Activated naive CD4-positive, alpha-beta T cell treated with anti-CD3 and anti-CD28 coated beads, Interleukin-2, amount 50 U/mL, for 16 hours (primary cell): ENCODE data around the gene CTSD.

Source experiments
- DNase-seq: peaks from one replicate; pipeline ENCODE4 v3.0.0-alpha.2; 2020

Gene CTSD

DNA sequence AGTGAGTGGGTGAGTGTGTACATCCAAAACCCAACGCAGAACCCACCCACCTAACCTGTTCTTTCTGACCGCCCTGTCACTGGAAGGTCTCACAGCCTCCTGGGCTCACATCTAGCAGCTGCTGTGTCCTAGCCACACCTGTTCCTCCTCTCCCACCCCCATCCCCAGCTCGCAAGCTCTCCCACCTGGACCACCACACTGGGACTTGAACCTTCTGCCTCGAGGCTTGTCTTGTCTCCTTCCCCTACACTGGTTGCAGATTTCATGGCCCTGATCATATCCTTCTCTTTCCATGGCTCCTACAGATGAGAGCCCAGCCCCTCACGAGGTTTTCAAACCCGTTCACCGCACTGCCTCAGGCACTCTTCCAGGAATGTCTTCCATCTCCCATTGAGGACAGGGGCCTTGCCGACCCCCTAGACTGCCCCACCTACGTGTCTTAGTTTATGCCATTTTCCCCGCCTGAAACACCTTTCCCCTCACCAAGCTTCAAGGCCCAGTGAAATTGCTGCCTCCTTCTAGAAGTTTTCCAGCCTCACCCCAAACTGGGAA, 20.1 kb downstream of the CTSD start:
- no peak for DNase-seq

DNA sequence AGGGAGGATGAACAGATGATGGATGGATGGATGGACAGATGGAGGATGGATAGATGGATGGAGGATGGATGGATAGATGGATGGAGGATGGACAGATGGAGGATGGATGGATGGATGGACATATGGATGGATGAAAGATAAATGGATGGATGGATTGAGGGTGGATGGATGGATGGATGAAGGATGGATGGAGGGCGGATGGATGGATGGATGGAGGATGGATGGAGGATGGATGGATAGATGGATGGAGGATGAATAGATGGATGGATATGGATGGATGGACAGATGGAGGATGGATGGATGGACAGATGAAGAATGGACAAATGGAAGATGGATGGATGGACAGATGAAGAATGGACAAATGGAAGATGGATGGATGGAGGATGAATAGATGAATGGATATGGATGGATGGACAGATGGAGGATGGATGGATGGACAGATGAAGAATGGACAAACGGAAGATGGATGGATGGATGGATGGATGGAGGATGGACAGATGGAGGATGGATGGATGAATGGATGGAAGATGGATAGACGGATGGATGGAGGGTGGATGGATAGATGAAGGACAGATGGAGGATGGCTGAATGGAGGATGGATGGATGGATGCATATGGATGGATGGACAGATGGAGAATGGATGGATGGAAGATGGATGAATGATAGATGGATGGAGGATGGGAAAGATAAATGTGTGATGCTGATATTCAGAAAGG, 20.7 kb downstream of the CTSD start:
- no peak for DNase-seq

DNA sequence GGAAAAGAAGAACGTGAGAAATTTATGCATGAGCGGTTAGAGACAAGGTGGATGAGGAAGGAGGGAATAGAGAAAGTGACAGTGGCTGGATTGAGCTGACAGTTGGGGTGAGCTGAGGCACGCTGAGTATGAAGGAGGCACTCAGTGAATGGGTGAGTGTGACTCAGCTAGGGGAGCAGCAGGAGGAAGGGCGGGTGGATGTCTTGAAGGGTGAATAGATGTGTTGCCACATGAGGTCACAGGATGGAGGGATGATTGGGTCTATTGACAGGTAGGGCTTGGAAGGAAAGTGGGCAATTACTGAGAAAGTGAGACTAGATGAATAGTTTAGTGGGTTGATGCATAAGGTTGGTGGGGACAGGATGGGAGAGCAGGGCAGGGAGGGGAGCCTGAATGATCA, 21.4 kb downstream of the CTSD start:
- DNase-seq: no peak

DNA sequence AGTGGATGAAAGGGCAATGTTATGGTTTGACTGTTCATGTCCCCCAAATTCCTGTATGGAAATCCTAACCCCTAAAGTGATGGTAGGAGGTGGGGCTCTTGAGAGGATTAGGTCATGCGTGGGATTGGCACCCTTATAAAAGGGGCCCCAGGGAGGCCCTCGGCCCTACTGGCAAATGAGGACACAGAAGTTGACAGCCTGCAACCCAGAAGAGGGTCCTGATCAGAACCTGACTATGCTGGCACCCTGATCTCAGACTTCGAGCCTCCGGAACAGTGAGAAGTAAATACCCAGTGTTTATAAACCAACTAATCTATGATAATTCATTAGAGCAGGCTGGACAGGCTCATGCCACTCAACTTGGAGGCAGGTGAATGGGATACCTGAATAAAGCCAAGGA, 22.0 kb downstream of the CTSD start:
- DNase-seq: no peak

DNA sequence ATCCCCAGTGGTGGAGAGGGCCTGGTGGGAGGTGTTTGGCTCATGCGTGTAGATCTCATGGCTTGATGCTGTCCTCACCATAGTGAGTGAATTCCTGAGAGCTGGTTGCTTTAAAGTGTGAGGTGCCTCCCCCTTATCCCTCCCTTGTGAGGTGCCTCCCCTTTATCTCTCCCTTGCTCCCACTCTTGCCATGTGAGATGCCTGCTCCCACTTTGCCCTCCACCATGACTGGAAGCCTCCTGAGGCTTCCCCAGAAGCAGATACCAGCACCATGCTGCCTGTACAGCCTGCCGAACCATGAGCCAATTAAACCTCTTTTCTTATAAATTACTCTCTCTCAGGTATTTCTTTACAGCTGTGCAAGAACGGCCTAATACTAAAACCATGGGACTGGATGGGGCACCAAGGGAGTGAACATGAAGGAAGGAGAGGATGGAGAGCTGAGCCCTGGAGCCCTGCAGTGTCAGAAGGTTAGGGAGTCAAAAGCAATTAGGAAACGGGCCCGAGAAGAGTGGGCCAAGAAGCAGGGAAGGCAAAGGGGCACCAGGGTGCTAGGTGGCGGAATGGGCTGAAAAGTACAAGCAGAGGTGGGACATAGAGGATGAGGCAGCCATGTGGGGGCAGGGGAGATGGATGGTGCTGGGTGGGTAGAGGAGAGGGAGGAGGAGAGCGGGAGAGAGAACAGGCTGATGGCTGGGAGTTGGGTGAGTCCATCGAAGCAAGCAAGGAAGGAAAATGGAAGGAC, 22.8 kb downstream of the CTSD start:
- DNase-seq: no peak

DNA sequence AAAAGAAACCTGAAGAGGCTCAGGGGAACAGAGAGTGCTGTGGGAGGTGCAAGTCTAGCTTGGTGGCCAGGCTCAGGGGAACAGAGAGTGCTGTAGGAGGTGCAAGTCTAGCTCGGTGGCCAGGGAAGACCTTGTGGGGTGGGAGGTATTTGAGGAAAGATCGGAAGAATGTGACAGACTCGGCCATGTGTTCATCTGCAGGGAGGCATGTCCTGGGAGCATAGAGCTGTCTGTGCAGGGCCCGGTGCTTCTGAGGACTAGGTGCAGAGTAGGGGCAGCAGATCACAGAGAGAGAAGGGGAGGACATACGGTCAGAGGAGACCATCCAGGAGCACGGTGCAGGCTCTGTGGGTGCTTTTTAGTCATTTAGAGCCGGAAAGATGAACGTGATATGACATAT, 24.2 kb downstream of the CTSD start:
- no peak for DNase-seq

DNA sequence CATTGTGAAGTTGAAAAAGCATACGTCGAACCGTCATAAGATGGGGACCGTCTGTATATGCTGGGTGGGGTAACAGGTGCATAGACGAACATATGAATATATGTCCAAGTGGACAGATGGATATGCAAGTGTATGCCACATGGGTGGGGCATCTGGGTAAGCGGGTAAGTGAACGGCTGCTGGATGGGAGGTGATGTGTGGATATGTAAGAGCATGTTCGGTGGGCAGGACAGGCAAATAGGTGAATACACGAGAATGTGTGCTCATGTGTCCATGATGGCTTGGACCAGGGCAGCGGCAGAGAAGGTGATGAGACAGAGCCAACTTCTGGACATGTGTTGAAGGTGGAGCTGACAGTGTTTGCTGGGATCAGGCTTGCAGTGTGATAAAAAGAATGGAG, 25.3 kb downstream of the CTSD start:
- DNase-seq: no peak

DNA sequence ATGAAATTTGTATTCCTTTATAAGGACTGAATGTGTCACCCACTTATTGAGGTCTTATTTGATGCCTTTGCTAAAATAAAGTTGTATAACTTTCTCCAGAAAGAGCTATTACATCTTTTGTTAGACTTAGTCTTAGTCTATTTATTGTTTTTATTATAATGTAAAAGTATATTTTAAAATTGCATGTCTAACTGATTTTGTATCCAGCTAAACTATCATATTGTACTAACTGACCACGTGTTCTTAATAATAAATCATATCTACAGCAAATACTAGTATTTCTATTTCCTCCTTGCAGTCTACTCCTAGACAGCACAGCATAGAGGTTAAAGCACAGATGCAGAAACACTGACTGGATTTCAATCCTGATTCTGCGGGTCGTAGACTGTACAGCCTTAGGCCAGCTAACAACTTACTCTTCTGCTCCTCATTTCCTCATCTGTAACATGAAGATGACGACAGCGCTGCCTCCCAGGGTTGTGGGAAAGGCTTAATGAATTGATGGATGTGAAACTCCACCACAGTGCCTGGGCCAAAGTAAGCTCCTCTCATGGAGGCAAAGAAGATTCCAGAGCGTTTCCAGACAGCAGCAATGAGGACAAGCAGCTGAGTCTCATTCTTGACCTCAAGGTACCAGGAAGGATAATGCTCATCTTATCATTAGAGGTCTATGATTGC, 26.5 kb downstream of the CTSD start:
- no peak for DNase-seq

DNA sequence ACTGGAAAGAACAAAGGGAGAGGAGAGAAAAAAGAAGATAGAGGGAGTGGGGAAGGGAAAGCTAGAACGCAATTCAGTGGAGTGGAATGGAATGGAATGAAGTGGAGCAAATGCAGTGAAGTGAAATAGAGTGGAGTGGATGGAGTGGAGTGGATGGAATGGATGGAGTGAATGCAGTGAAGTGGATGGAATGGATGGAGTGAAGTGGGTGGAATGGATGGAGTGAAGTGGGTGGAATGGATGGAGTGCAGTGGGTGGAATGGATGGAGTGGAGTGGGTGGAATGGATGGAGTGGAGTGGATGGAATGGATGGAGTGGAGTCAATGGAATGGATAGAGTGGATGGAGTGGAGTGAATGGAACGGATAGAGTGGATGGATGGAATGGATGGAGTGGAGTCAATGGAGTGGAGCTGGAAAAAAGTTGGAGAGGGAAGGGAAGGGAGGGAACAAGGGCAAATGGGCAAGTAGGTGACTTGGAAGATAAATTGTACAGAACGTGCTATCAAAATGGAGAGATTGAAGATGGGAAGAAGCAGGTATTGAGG, 27.2 kb downstream of the CTSD start:
- no peak for DNase-seq

DNA sequence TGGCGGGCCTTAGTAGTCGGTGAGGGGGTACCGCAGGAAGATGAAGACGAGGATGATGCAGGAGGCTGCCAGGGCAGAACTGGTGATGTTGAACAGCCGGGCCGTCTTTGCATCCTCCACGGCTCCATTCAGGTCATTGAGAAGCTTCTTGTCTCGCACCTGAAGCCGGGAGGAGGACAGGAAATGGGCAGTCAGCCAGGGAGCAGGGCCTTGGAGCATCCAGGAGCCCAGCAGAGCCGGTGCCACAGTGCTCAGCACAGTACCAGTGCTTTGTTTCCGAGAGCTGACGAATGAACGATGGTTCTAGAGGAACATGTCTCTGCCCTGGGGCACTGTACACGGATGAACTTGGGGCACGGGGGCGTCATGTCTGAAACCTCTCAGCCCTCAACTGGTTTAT, 28.5 kb downstream of the CTSD start:
- DNase-seq: no peak

DNA sequence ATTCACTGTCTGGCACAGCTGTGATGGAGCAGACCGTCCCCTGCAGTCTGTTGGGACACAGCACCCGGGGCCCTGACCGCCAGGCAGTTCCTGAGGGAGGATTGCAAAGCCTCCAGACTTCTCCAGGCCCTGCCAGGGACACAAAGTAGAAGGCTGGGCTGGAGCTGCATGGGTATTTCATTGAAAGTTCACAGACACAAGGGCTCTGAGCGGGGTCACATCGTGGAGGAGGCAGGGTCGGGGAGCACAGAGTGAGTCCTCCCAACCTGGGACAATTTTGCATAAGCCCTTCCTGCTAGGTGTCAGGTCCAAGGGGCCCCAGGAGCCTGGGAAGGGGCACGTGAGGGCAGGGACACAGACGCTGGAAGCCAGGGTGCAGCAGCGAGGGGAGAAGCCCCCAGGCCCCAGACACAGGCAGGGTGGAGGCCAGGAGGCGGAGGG, 29.1 kb downstream of the CTSD start:
- DNase-seq: no peak

DNA sequence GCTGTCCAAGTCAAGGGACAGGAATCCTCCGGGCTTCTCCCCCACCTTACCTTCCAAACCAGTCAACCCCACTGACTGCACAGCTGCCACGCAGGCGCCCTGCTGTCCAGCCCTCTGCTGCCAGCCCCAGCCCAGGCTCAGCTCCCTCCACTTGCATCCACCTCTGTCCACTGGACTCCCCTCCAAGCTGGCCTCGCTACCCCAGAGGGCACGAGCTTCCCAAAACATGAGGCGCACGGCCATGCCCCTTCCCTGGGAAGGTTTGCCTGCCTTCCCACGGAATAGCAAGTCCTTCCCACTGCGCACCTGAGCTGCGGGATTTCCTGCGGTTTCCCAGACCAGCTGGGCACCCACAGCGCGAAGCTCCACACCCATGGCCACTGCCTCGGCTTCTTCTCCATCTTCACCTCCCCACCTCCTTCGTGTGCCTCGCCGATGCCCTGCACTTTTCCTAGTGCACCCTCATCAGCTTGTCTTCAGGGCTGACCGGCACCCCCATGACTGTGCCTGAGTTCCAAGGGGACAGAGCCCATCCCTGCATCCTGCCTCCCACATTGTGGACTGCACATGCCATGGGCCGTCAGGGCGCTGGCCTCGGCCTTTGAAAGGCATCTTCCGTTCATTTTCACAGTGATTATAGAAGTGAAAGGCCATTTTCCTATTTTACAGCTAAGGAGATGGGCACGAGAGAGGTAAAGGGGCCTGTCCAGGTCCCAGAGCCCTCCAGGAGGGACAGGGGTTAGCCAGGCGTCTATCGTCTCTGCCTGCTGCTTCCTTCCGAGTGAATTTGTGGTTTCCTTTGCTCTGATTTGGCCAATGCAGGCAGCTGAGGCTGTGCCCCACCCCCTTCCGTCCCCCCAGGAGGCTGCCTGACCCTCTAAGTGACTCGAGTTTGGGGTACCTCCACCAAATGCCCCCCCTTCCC, 29.7 kb downstream of the CTSD start:
- DNase-seq: no peak

DNA sequence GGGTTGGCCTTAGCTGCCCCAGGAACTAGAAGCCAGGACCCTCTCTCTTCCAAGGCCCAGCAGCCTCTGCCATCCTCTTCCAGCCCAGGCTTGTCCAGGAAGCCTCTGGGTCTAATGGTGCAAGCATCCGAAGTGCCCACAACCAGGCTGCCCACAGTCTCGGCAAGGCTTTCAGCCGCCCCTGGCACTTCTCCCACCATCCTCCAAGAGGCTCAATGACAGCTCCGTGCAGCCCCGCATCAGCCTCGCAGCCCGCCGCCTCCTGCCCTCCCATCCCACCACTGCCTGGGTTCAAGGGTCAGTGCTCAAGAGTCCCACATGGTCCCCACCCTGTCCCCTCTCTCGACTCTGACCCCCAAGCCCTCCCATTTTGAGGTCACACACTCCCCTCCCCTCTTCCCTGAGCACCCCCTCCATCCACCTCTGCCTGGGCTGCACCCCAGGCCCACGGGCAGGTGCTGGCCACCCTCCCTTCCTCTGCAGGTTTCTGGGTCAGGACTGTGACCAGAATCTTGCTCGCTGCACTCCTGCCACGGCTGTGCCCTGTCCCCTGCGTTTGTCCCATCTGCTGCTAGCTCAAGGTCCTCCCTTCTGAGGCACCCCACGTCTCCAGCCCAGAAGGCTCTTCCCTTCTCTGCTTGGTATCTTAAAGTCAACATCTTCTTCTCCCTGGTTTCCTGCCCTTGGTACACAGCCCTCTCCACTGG, 30.6 kb downstream of the CTSD start:
- no peak for DNase-seq

DNA sequence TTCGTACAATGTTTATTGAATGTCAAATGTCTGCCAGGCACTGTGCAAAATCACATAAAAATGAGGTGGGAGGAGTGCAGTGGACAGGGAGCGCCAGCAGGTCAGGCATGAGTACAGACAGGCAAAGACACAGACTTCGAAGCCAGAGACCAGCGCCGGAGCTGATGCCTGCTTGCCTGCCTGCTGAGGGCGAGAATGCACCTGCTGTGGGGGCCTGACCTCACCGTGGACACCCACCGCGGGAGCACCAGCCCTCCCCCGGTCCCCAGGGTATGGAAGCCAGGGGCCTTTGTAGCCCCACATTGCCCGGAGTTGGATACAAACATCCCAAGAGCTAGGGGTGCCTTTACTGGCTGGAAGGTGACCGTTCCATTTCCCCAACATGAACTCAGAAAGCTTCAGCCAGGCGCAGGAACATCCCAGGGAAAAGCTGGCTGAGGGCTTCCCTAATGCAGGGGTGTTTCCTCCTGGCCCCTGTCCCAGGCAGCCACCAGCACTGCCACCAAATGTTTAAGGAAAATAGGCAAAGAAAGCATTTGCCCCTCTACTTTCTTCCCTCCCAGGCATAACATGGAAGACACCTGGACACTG, 31.2 kb downstream of the CTSD start:
- no peak for DNase-seq

DNA sequence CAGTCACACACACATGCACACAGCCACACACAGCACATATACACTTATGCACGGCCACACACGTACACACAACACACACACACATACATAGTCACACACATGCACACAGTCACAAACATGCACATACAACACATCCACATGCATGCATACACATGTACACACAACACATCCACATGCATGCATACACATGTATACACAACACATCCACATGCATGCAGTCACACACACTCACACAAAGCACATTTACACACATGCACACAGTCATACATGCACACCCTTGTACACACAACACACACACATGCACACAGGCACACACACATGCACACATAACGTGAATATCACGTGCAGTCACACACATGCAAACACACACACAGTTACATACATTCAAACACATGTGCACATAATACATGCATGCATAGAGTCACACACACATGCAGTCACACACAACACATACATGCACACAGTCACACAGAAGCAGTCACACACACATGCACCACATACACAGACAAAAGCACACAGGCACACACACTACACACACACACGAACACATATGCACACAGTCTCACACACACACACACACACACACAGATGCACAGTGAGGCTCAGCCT, 32.2 kb downstream of the CTSD start:
- DNase-seq: no peak

DNA sequence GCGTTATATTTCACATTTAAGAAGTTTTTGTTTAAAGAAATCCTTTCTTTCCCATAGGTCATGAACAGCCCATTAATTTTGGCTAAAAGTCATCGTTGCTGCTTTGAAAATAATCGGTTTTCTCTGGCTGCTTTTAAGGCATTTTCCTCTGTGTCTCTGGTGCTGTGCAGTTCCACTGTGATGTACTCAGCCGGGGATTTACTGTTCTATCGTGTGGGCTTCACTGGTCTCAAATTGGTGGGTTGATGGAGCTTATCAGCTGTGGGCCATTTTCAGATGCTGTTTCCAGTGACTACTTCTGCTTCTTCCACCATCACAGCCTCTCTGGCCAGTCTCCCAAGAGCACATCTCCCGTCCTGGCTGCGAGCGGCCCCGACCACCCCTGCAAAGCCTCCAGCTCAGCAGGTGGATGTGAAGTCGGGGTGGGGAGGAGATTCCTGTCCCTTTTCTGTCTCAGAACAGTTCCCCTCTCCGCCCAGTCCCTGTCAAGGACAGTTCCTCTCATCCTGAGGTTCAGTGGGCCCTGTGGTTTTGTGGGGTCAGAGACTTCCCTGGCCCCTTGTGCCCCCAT, 33.6 kb downstream of the CTSD start:
- no peak for DNase-seq

DNA sequence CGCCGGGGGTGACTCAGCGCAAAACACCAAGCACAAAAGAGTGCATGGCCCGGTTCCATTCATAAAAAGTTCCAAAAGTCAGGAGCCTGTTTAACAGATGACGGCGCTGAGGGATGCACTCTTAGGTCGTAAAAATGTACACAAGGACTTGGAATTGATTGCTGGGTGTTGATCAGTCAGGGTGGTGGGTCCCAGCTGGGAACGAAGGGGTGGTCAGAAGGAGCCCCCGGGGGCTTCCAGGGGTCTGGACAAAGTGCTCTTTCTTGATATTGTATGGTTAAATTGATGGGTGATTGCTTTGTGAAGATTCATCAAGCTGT, 34.1 kb downstream of the CTSD start:
- DNase-seq: no peak

DNA sequence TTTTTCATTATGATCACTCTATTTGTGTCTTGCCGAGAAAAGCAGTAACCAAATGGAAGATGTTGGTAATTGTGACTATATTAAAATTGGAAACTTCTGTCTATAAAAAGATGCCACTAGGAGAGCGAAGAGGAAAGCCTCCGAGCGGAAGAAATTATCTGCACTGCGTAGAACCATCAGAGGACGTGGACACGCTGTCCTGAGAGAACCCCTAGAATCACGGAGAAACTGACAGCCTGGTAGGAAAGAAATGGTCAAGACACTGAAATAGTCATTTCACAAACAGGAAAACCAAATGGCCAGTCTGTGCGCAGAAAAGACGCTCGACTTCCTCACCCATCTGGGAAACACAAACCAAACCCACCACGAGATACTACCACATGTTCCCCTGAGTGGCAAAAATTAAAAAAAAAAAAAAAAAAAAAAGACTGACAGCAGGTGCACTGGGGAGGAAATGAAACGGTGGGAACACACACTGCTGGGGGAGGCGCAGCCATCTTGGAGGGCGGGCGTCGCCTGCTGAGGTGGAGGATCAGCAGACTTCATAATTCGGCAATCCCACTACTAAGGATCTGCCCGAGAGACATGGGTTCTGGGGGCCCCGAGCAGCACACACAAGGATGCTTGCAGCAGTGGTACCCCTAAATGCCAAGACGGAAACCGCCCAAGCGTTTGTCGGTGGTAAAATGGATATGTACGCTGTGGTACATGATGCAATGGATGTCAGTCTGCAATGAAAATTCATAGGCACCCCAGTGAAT, 34.6 kb downstream of the CTSD start:
- no peak for DNase-seq

DNA sequence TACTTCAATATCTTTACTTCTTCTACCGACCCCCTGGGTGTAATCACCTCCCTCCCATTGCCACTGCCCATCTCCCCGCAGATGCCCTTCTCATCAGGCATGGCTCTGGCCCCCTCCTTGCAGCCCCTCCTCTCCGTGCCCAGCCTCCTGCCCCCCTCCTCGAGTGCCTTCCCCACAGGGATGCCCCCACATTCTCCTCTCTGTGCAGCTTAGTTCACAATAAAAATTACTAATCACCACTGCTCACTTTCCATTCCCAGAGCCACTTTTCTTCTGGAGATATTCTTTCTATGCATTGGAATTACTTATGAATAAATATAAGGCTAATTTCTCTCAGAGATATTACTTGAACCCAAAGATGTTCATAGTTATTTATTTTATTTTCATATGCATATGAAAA, 35.4 kb downstream of the CTSD start:
- DNase-seq: no peak

DNA sequence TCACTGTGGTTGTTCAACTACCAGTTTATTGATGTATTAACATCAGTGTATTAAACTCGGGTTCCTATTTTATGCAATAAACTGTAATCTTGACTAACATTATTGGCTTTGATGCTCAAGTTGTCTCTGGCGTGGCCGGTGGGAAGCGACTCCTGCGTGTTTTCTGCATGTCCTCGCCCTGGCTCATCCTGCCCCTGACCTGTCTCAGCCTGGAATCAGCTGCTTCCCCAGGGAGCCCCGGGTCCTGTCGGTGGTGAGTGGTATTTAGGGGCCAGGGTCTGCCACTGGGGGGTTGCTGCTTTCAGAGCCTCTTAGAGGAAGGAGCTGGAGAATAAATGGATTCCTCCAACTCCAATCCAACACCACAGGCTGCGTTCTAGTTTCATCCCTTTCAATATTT, 35.9 kb downstream of the CTSD start:
- DNase-seq: no peak
